Mesothelial cell of epicardium (in vitro differentiated cells): ENCODE data around the gene RGR. TPM values are rescaled to one million over a fixed set of nuclear protein-coding genes. Genes with fewer than 3 reads are reported as not detected.

Experiments used
- DNase-seq, 2 experiments: peaks; one replicate each; pipeline ENCODE4 v3.0.0; 2021; ENCODE audit warnings: low spot score in 2 of 2; ENCODE audit not compliant: unreplicated experiment in 2 of 2
- H3K27ac Mint-ChIP-seq: 2 replicates; pipeline ENCODE4 v1.8.0; 2021; ENCODE audit warnings: mixed read lengths
- H3K27me3 Mint-ChIP-seq: 2 replicates; pipeline ENCODE4 v1.8.0; 2021; ENCODE audit warnings: low read depth, mixed read lengths
- H3K36me3 Mint-ChIP-seq: 2 replicates; pipeline ENCODE4 v1.8.0; 2021; ENCODE audit warnings: mixed read lengths
- H3K4me1 Mint-ChIP-seq: 2 replicates; pipeline ENCODE4 v1.8.0; 2021; ENCODE audit warnings: mixed read lengths
- H3K4me3 Mint-ChIP-seq: 2 replicates; pipeline ENCODE4 v1.8.0; 2021; ENCODE audit warnings: mild to moderate bottlenecking, moderate library complexity, mixed read lengths
- H3K9me3 Mint-ChIP-seq: 2 replicates; pipeline ENCODE4 v1.8.0; 2021; ENCODE audit warnings: mixed read lengths
- CTCF ChIP-seq: fragments of 200-600 bp; sonication (generic); IDR thresholded peaks from one replicate; pipeline ENCODE4 v1.5.0; 2021; ENCODE audit warnings: antibody characterized with exemption; ENCODE audit not compliant: unreplicated experiment
- total RNA-seq: library from RNA; stranded (reverse); gene quantifications from 3 replicates; pipeline ENCODE4 v1.2.1, GENCODE V29; 2021

Gene RGR
- total RNA-seq, 1 donor from 2014 or later = not detected

- H3K27me3 Mint-ChIP-seq = peaks cover 43% of the 10 kb centered on the region
- no peaks in the 10 kb centered on the region for H3K4me1 Mint-ChIP-seq
- no peak overlapping the region for H3K4me3 Mint-ChIP-seq
- H3K36me3 Mint-ChIP-seq = no peaks in the 10 kb centered on the region
- no peak for TF ChIP-seq CTCF
- peak in 1 of 2 experiments; percentile 48 for DNase-seq
- no peaks in the 10 kb centered on the region for H3K9me3 Mint-ChIP-seq
- no peak overlapping the region for H3K27ac Mint-ChIP-seq
Measured at GRCh38 chr10:84224411-84225028, 20.3 kb upstream of the RGR start.

- H3K4me1 Mint-ChIP-seq = no peaks in the 10 kb centered on the region
- H3K4me3 Mint-ChIP-seq = no peak within 1 kb of the TSS
- H3K27me3 Mint-ChIP-seq = peaks cover 47% of the 10 kb centered on the region
- H3K27ac Mint-ChIP-seq = no peak within 1 kb of the TSS
- no peaks in the 10 kb centered on the region for H3K36me3 Mint-ChIP-seq
- no peak for TF ChIP-seq CTCF
- DNase-seq = no peak
- H3K9me3 Mint-ChIP-seq = no peaks in the 10 kb centered on the region
Measured at GRCh38 chr10:84225427-84226173, 19.3 kb upstream of the RGR start, which contains the start of gene LRIT2. TSS of gene LRIT2 (minus strand) at chr10:84225544. CDS start at chr10:84225520, 24 bp downstream.

- DNase-seq = no peak
- no peak for TF ChIP-seq CTCF
- no peaks in the 10 kb centered on the region for H3K4me1 Mint-ChIP-seq
- no peaks in the 10 kb centered on the region for H3K36me3 Mint-ChIP-seq
- no peaks in the 10 kb centered on the region for H3K9me3 Mint-ChIP-seq
- H3K4me3 Mint-ChIP-seq = no peak overlapping the region
- peaks cover 51% of the 10 kb centered on the region for H3K27me3 Mint-ChIP-seq
- H3K27ac Mint-ChIP-seq = no peak overlapping the region
Measured at GRCh38 chr10:84226616-84227015, 18.2 kb upstream of the RGR start.

GRCh38 chr10:84227810-84228209 is 17.0 kb upstream of the RGR start:
- peaks cover 51% of the 10 kb centered on the region for H3K27me3 Mint-ChIP-seq
- no peak overlapping the region for H3K4me3 Mint-ChIP-seq
- no peaks in the 10 kb centered on the region for H3K9me3 Mint-ChIP-seq
- H3K36me3 Mint-ChIP-seq = no peaks in the 10 kb centered on the region
- no peak overlapping the region for H3K27ac Mint-ChIP-seq
- no peak for DNase-seq
- no peak for TF ChIP-seq CTCF
- no peaks in the 10 kb centered on the region for H3K4me1 Mint-ChIP-seq

DNA sequence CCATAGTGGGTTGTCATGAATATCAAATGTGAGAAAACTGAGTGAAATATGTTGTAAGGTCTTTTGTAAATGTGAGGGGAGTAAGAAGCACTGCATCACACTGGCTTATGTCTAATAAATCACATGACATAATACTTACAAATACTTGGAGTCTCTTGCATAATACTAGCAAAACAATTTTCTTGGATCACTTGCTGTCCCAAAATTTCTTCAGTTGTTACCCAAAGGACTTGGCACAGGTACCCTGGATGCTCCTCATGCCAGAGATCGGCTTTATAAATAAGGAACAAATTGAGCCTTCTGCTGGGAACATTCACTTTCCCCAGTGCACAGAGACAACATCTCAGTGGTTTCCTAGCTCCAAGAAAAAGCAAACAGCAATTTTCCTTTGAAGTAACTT is 14.5 kb upstream of the RGR start:
- Mint-ChIP-seq H3K27ac (no peak overlapping the region), H3K4me3 (no peak overlapping the region), H3K27me3 (peaks cover 56% of the 10 kb centered on the region), H3K4me1 (no peaks in the 10 kb centered on the region), H3K9me3 (no peaks in the 10 kb centered on the region), H3K36me3 (no peaks in the 10 kb centered on the region)
- DNase-seq = no peak
- no peak for TF ChIP-seq CTCF
